ENCODE results near the gene POLR3A.

- TF ChIP-seq CTCF (IDR thresholded peaks at IDR 0.05; ENCODE audit: insufficient read depth, low read length, poor library complexity, severe bottlenecking) (no peak), EZH2phosphoT487 (conservative IDR thresholded peaks at IDR 0.05; ENCODE audit: low read length) (no peak)
Measured at GRCh38 chr10:77975086-77975666, 54.1 kb downstream of the POLR3A start.

Measured in SU-DHL-6 (cell line).